IMR-90 (cell line): ENCODE data around the gene SDC3. TPM values are rescaled to one million over a fixed set of nuclear protein-coding genes. Genes with fewer than 3 reads are reported as not detected.

Experiments used
- ATAC-seq: fragments of 200-7000 bp; cut with Tn5 transposase; 2 replicates; pipeline ENCODE4 v1.9.1; 2020; ENCODE audit warnings: low read depth, mild to moderate bottlenecking, moderate library complexity
- BruUV-seq: library from RNA; stranded (reverse); fragments of 400-500 nt; replicated peaks from 2 replicates; lab custom pipeline; 2021; lab: Mats Ljungman, UMichigan
- CTCF ChIA-PET: fragments of 300-600 bp; formaldehyde crosslinking; extraction: SDS; loops from one replicate; lab custom pipeline; 2021; ENCODE audit warnings: antibody characterized with exemption; lab: Yijun Ruan, JAX
- POLR2A ChIA-PET: fragments of 300-600 bp; sonication (Branson Sonifier 250); formaldehyde crosslinking; loops from one replicate; lab custom pipeline; 2022; ENCODE audit warnings: antibody characterized with exemption; ENCODE audit not compliant: unreplicated experiment; lab: Charles Lee
- DNase-seq: peaks from one replicate; pipeline ENCODE4 v3.0.0; 2013
- H2AFZ ChIP-seq: replicated peaks from 2 replicates; pipeline ENCODE3; 2013; ENCODE audit warnings: low read length, mild to moderate bottlenecking; ENCODE audit not compliant: poor library complexity
- H2AK5ac ChIP-seq: 2 replicates; pipeline ENCODE4 v1.6.1; 2013; ENCODE audit warnings: low read depth, low read length, inconsistent platforms
- H2AK9ac ChIP-seq: replicated peaks from 2 replicates; pipeline ENCODE3; 2013; ENCODE audit warnings: mild to moderate bottlenecking, low read depth, low read length, moderate library complexity; ENCODE audit not compliant: poor library complexity
- H2BK120ac ChIP-seq: 2 replicates; pipeline ENCODE4 v1.6.1; 2013; ENCODE audit warnings: low read depth, low read length, inconsistent platforms
- H2BK15ac ChIP-seq: 3 replicates; pipeline ENCODE4 v1.6.1; 2013; ENCODE audit warnings: low read depth, low read length, inconsistent platforms
- H2BK20ac ChIP-seq: 2 replicates; pipeline ENCODE4 v1.6.1; 2013; ENCODE audit warnings: low read depth, mild to moderate bottlenecking, inconsistent platforms, low read length, moderate library complexity
- H2BK5ac ChIP-seq: 2 replicates; pipeline ENCODE4 v1.6.1; 2013; ENCODE audit warnings: mild to moderate bottlenecking, low read depth, low read length, inconsistent platforms; ENCODE audit not compliant: poor library complexity, severe bottlenecking
- H3K14ac ChIP-seq: replicated peaks from 2 replicates; pipeline ENCODE4 v1.6.1; 2013; ENCODE audit warnings: low read depth, low read length, inconsistent platforms
- H3K18ac ChIP-seq: 2 replicates; pipeline ENCODE4 v1.6.1; 2013; ENCODE audit warnings: low read depth, low read length, control low read depth
- H3K23ac ChIP-seq: 2 replicates; pipeline ENCODE4 v1.6.1; 2013; ENCODE audit warnings: low read depth, low read length, inconsistent platforms
- H3K27ac ChIP-seq: 2 replicates; pipeline ENCODE4 v1.5.1; 2013; ENCODE audit warnings: mild to moderate bottlenecking, control low read depth, low read length; ENCODE audit not compliant: insufficient read depth
- H3K27me3 ChIP-seq: 2 replicates; pipeline ENCODE4 v1.6.1; 2013; ENCODE audit warnings: low read length; ENCODE audit not compliant: control insufficient read depth, insufficient read depth
- H3K36me3 ChIP-seq: 2 replicates; pipeline ENCODE4 v1.6.1; 2013; ENCODE audit warnings: low read length, mixed read lengths; ENCODE audit not compliant: control insufficient read depth, insufficient read depth
- H3K4ac ChIP-seq: 2 replicates; pipeline ENCODE4 v1.6.1; 2013; ENCODE audit warnings: low read depth, low read length, inconsistent platforms
- H3K4me1 ChIP-seq: 2 replicates; pipeline ENCODE4 v1.6.1; 2013; ENCODE audit warnings: low read length, mixed read lengths; ENCODE audit not compliant: control insufficient read depth, insufficient read depth
- H3K4me2 ChIP-seq: 2 replicates; pipeline ENCODE4 v1.6.1; 2013; ENCODE audit warnings: low read depth, mild to moderate bottlenecking, control low read depth, low read length, moderate library complexity
- H3K4me3 ChIP-seq: 2 replicates; pipeline ENCODE4 v1.5.1; 2013; ENCODE audit warnings: low read depth, mild to moderate bottlenecking, control low read depth, low read length, moderate library complexity; ENCODE audit not compliant: insufficient read depth
- H3K56ac ChIP-seq: 2 replicates; pipeline ENCODE4 v1.6.1; 2013; ENCODE audit warnings: low read length, inconsistent platforms; ENCODE audit not compliant: insufficient read depth; ENCODE audit errors: extremely low read depth
- H3K79me1 ChIP-seq, 2 experiments: 2 replicates each; pipeline ENCODE4 v1.6.1; 2013; ENCODE audit warnings: low read length in 2 of 2, inconsistent platforms in 1 of 2, low read depth in 1 of 2
- H3K9ac ChIP-seq: 2 replicates; pipeline ENCODE4 v1.6.1; 2013; ENCODE audit warnings: low read depth, low read length, control low read depth
- H3K9me1 ChIP-seq: 2 replicates; pipeline ENCODE4 v1.6.1; 2013; ENCODE audit warnings: low read length, inconsistent platforms; ENCODE audit not compliant: insufficient read depth
- H3K9me3 ChIP-seq: 2 replicates; pipeline ENCODE4 v1.6.1; 2013; ENCODE audit warnings: low read length; ENCODE audit not compliant: control insufficient read depth, insufficient read depth
- H4K20me1 ChIP-seq: 2 replicates; pipeline ENCODE4 v1.6.1; 2013; ENCODE audit warnings: low read length, inconsistent platforms; ENCODE audit not compliant: insufficient read depth
- H4K5ac ChIP-seq: 2 replicates; pipeline ENCODE4 v1.6.1; 2013; ENCODE audit warnings: mild to moderate bottlenecking, low read depth, low read length, control low read depth
- H4K8ac ChIP-seq, 2 experiments: 2 replicates each; pipeline ENCODE4 v1.6.1; 2013; ENCODE audit warnings: low read depth in 2 of 2, low read length in 2 of 2, control low read depth in 1 of 2, inconsistent platforms in 1 of 2
- H4K91ac ChIP-seq: 2 replicates; pipeline ENCODE4 v1.6.1; 2013; ENCODE audit warnings: low read depth, low read length, inconsistent platforms; ENCODE audit not compliant: insufficient read depth
- CEBPB ChIP-seq: IDR thresholded peaks from 2 replicates; pipeline ENCODE4 v1.6.1; 2012; ENCODE audit warnings: low read depth, low read length, improper control_type of control experiment
- MXI1 ChIP-seq: IDR thresholded peaks from 2 replicates; pipeline ENCODE4 v1.6.1; 2012; ENCODE audit warnings: low read depth, mild to moderate bottlenecking, low read length, moderate library complexity, borderline replicate concordance
- WGBS, 2 experiments: methylation state at CpG; one replicate each; pipeline versions ENCODE4 v1.1.5 to v1.1.7; 2013; ENCODE audit warnings: missing lambda C conversion rate in 2 of 2; ENCODE audit not compliant: insufficient read length in 1 of 2; ENCODE audit errors: extremely low coverage in 2 of 2; 5-methylcytosine and 5-hydroxymethylcytosine counted together
- dilution Hi-C: fragments of 300-500 bp; cut with HindIII; formaldehyde crosslinking; loops from one replicate; pipeline ENCODE4 v1.14.3; 2018; ENCODE audit warnings: low sequenced_read_pairs; ENCODE audit not compliant: unreplicated experiment
- in situ Hi-C: fragments of 300-500 bp; cut with MboI; formaldehyde crosslinking; loops from 3 replicates; pipeline ENCODE4 v1.14.3; 2019; ENCODE audit warnings: low sequenced_read_pairs, inconsistent platforms, mixed read lengths
- intact Hi-C: fragments of 100-400 bp; cut with micrococcal nuclease; formaldehyde crosslinking; loops from 2 replicates; pipeline ENCODE4 v1.10.0; 2022
- polyA plus RNA-seq, 3 experiments: library from polyadenylated mRNA; depleted of rRNA; stranded (reverse); fragments of >200 nt; gene quantifications; 2 replicates each; pipeline ENCODE4 v1.2.3, GENCODE V29; 2012; ENCODE audit warnings: low replicate concordance in 1 of 3
- total RNA-seq: library from RNA; depleted of rRNA; stranded (reverse); fragments of >200 nt; gene quantifications from 2 replicates; pipeline ENCODE4 v1.2.3, GENCODE V29; 2012
- TF ChIP-seq, protein P1 (sequence below): fragments of 150-350 bp; IDR thresholded peaks from 2 replicates; pipeline ENCODE4 v1.6.1; 2017; ENCODE audit warnings: mild to moderate bottlenecking, antibody characterized with exemption, low read length, low read depth
- TF ChIP-seq, protein P2 (sequence below): fragments of 150-350 bp; IDR thresholded peaks from 2 replicates; pipeline ENCODE4 v1.6.1; 2016; ENCODE audit warnings: low read depth, mild to moderate bottlenecking, low read length, moderate library complexity, borderline replicate concordance

The SDC3 gene
- total and polyA plus RNA-seq, 2 of the 4 experiments (the other 2 are of a cell fraction): 13.1 to 71.5 TPM

DNA sequence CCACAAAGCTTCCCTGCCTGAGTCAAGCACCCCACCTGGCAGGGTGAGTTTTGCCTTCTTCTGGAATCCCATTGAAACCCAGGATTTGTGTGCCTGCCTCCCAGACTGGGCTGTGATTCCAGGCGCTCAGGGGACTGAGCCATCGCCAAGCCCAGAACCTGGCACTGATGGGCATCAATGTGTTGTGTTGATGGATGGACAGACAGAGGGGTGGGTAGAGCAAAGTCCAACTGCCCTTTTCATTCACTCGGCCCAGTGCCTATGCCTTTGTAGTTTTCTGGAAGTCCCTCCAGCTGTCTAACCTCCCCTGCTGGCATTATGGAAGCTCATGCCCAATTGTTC is 85.0 kb downstream of the SDC3 start:
- no peak overlapping the region; the same call in 1 of the 2 replicates for H3K4me3 ChIP-seq
- H3K27ac ChIP-seq: peak overlapping the region; percentile 88
- DNase-seq (no peak), ATAC-seq (no peak)
- peak overlapping the region; percentile 85 for H2BK5ac ChIP-seq
- peak overlapping the region; percentile 93 for H3K4ac ChIP-seq
- TF ChIP-seq, protein P1, sequence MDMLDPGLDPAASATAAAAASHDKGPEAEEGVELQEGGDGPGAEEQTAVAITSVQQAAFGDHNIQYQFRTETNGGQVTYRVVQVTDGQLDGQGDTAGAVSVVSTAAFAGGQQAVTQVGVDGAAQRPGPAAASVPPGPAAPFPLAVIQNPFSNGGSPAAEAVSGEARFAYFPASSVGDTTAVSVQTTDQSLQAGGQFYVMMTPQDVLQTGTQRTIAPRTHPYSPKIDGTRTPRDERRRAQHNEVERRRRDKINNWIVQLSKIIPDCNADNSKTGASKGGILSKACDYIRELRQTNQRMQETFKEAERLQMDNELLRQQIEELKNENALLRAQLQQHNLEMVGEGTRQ: no peak
- TF ChIP-seq CEBPB (no peak), MXI1 (no peak)
- TF ChIP-seq, protein P2, sequence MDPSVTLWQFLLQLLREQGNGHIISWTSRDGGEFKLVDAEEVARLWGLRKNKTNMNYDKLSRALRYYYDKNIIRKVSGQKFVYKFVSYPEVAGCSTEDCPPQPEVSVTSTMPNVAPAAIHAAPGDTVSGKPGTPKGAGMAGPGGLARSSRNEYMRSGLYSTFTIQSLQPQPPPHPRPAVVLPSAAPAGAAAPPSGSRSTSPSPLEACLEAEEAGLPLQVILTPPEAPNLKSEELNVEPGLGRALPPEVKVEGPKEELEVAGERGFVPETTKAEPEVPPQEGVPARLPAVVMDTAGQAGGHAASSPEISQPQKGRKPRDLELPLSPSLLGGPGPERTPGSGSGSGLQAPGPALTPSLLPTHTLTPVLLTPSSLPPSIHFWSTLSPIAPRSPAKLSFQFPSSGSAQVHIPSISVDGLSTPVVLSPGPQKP: no peak
- CTCF ChIA-PET: interaction anchor here (1.3 to 1.5 kb wide), 2 partner anchors 22 to 87 kb away, joined by 8 read pairs; no protein-coding TSS in a partner anchor
- WGBS, 2 experiments: no CpG with 5 or more reads among the region's 3 CpGs
- H3K9me3 ChIP-seq: no peaks in the 10 kb centered on the region
- peak overlapping the region; percentile 97 for H2AFZ ChIP-seq
- H3K4me2 ChIP-seq: peak overlapping the region; percentile 59
- H4K20me1 ChIP-seq: no peaks in the 10 kb centered on the region; the same call in 1 of the 2 replicates
- peak overlapping the region; percentile 96 for H2BK120ac ChIP-seq
- H3K9ac ChIP-seq: peak overlapping the region; percentile 43
- H3K36me3 ChIP-seq: no peaks in the 10 kb centered on the region
- peak overlapping the region; percentile 92 for H2AK5ac ChIP-seq
- H2AK9ac ChIP-seq: peak overlapping the region; percentile 76
- peak overlapping the region; percentile 97 for H4K91ac ChIP-seq
- H3K4me1 ChIP-seq: peaks cover 20% of the 10 kb centered on the region
- H3K14ac ChIP-seq: peak overlapping the region; percentile 80
- peak overlapping the region; percentile 77 for H4K5ac ChIP-seq
- H3K56ac ChIP-seq: peak overlapping the region; percentile 77
- H3K9me1 ChIP-seq: peaks cover 25% of the 10 kb centered on the region
- H2BK15ac ChIP-seq: peak overlapping the region; percentile 76; the same call in 2 of the 3 replicates
- no peaks in the 10 kb centered on the region for H3K79me1 ChIP-seq
- in situ Hi-C loops (no loop called here), intact Hi-C loops (loop anchor here (5.0 kb wide), 1 partner anchor 34 kb away; no protein-coding TSS in a partner anchor), dilution Hi-C loops (loop anchor here (25.0 kb wide), 1 partner anchor 89 kb away; the partner anchor contains the start of gene SDC3)
- peak overlapping the region; percentile 87 for H3K18ac ChIP-seq
- peak overlapping the region; percentile 67 for H3K23ac ChIP-seq
- no TSS peak for BruUV-seq
- H4K8ac ChIP-seq: peak overlapping the region; percentile 79 to 82
- H2BK20ac ChIP-seq: peak overlapping the region; percentile 88
- POLR2A ChIA-PET: interaction anchor here (0.7 to 0.8 kb wide), 2 partner anchors 15 to 32 kb away, joined by 3 to 9 read pairs; no protein-coding TSS in a partner anchor
- H3K27me3 ChIP-seq: no peaks in the 10 kb centered on the region
